ENCODE data around the gene NBDY.
"Not testable (repeated sequence)": the region's sequence is repeated elsewhere in the genome, so short reads cannot be mapped to it uniquely, and the experiment has no call there.

GRCh38 chrX:56780681-56781649 lies 51.9 kb downstream of the NBDY start:
- not testable (repeated sequence) for TF ChIP-seq POLR2A (IDR thresholded peaks at IDR 0.05; ENCODE audit: low read depth, low read length); CTCF (conservative IDR thresholded peaks at IDR 0.05; ENCODE audit: low read depth, low read length); USF2 (IDR thresholded peaks at IDR 0.05; ENCODE audit: low read depth, low read length); RFX5 (IDR thresholded peaks at IDR 0.05; ENCODE audit: low read depth, low read length); MXI1 (IDR thresholded peaks at IDR 0.05; ENCODE audit: borderline replicate concordance, low read depth, low read length); CEBPB (IDR thresholded peaks at IDR 0.05; ENCODE audit: low read depth, low read length); MAZ (IDR thresholded peaks at IDR 0.05; ENCODE audit: borderline replicate concordance, low read depth, low read length)

Measured in IMR-90 (cell line).